H1 (cell line): Measurements from ENCODE around the gene GLRX3. TPM values are rescaled to one million over a fixed set of nuclear protein-coding genes. Genes with fewer than 3 reads are reported as not detected.

Source experiments
- EGR1 ChIP-seq: IDR thresholded peaks from 2 replicates; pipeline ENCODE4 v1.6.1; 2011; ENCODE audit warnings: low read depth, low read length, borderline replicate concordance
- TBP ChIP-seq: IDR thresholded peaks from 2 replicates; pipeline ENCODE4 v1.6.1; 2011; ENCODE audit warnings: low read depth, low read length, improper control_type of control experiment
- polyA plus RNA-seq, 7 experiments: library from polyadenylated mRNA; depleted of rRNA in 3 of 7; stranded (reverse) in 5 of 7; unstranded in 2 of 7; fragments of >200 nt in 5 of 7; fragments of 200-250 nt in 2 of 7; gene quantifications; 1 replicate in 5 of 7; 2 replicates in 1 of 7; 4 replicates in 1 of 7; pipeline versions ENCODE4 v1.2.1 to v1.2.3, GENCODE V29; 2011 to 2013; ENCODE audit warnings: missing spikeins in 2 of 7, mixed read lengths in 2 of 7
- total RNA-seq: library from RNA; stranded (reverse); fragmentation: NEBNext Ultra II Directional; extraction: Animal tissue kit (Norgen Biotek cat#: 25700); gene quantifications from 2 replicates; pipeline ENCODE4 v1.2.1, GENCODE V29; 2021

Gene GLRX3
- total and polyA plus RNA-seq, 2 of the 8 experiments (the other 6 are each of a cell fraction or from before 2014, with no cell fraction given) = 59.9 to 157 TPM

DNA sequence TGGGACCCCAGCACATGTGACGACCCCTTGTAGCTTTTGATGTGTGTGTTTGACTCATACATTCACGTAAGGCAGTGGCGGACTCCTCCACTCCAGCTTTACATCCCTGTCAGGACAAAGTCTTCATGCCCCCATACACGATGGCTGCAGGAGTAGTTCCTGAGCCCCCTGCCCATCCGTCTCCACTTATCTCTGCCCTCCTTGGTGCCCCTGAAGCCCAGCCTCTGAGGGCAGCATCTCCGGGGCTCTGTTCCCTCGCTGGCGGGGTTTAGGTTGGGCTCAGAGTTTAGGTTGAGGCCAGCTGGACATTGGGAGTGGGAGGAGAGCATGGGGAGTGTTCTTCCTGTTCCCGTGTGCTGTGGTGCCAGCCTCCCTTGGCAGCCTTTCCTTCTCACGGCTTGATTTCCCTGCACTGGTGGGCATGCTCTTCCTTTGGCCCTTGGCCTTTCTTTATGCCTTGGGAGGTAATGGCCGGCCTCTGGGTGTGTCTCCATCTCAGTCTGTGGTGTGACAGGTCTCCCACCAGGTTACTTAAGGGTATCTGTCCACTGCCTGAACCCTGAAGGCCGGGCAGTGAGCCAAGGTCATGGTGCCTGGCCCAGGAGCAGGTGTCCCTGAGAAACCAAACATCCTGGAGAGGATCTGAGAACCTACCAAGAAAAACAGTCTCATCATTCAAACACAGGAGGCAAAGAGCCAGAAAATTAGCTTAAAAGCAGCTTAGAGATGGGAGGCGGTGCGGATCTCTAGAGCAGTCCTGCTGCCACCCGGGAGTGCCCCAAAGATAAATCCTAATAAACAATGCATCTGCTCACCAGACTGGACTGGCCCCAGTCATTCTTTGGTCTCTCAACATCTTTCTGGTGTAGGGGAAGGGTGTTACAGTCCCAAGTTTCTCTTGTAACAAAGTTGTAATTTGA is 85.5 kb downstream of the GLRX3 start (continued):
- no peak for TF ChIP-seq EGR1
- TF ChIP-seq TBP = no peak
